ENCODE data around the gene ZNRF1.

DNA sequence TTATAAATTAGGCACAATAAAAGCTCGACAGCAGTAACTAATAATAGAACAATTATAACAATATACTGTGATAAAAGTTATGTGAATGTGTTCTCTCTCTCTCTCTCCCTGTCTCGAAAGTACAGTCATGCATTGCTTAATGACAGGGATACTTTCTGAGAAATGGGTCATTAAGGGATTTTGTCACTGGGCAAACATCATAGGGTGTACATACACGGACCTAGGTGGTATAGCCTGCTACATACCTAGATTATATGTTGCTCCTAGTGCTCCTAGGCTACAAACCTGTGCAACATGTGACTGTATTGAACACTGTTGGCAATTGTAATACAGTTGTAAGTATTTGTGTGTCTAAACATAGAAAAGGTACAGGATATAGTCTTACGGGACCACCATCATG, 6.9 kb downstream of the ZNRF1 start:
- no peak for TF ChIP-seq EZH2phosphoT487 (IDR thresholded peaks at IDR 0.05; ENCODE audit: borderline replicate concordance)
- no peak for TF ChIP-seq JUND (IDR thresholded peaks at IDR 0.05)
- TF ChIP-seq, protein P1, sequence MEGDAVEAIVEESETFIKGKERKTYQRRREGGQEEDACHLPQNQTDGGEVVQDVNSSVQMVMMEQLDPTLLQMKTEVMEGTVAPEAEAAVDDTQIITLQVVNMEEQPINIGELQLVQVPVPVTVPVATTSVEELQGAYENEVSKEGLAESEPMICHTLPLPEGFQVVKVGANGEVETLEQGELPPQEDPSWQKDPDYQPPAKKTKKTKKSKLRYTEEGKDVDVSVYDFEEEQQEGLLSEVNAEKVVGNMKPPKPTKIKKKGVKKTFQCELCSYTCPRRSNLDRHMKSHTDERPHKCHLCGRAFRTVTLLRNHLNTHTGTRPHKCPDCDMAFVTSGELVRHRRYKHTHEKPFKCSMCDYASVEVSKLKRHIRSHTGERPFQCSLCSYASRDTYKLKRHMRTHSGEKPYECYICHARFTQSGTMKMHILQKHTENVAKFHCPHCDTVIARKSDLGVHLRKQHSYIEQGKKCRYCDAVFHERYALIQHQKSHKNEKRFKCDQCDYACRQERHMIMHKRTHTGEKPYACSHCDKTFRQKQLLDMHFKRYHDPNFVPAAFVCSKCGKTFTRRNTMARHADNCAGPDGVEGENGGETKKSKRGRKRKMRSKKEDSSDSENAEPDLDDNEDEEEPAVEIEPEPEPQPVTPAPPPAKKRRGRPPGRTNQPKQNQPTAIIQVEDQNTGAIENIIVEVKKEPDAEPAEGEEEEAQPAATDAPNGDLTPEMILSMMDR (IDR thresholded peaks at IDR 0.05 in 2 of 3, conservative IDR thresholded peaks at IDR 0.05 in 1 of 3; ENCODE audit: borderline replicate concordance in 1 of 3, insufficient read depth in 1 of 3, low read depth in 2 of 3, low read length in 2 of 3), result no peak
- TF ChIP-seq, protein P2, sequence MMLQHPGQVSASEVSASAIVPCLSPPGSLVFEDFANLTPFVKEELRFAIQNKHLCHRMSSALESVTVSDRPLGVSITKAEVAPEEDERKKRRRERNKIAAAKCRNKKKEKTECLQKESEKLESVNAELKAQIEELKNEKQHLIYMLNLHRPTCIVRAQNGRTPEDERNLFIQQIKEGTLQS (IDR thresholded peaks at IDR 0.05), result no peak
- no peak for TF ChIP-seq FOSL1 (IDR thresholded peaks at IDR 0.05; ENCODE audit: low read depth)
- no peak for TF ChIP-seq POLR2A (IDR thresholded peaks at IDR 0.05; ENCODE audit: borderline replicate concordance, extremely low read depth, insufficient read depth, insufficient read length)
